Peyer's patch (tissue), 4 donors: ENCODE measurements around the gene AP3S1.

Experiments
- CTCF ChIP-seq, 6 experiments: fragments of 450-650 bp in 4 of 6; fragments of 200-600 bp in 2 of 6; sonication (generic) in 1 of 6; IDR thresholded peaks; one replicate each; pipeline ENCODE4 v1.5.1; 2017 to 2019; ENCODE audit warnings: antibody characterized with exemption in 6 of 6, mild to moderate bottlenecking in 3 of 6, moderate library complexity in 1 of 6
- POLR2A ChIP-seq, 2 donors: fragments of 450-650 bp; IDR thresholded peaks; one replicate each; pipeline ENCODE4 v1.5.1; 2017; ENCODE audit warnings: antibody characterized with exemption in 2 of 2, mild to moderate bottlenecking in 2 of 2, moderate library complexity in 2 of 2

- TF ChIP-seq CTCF (IDR thresholded peaks at IDR 0.05) (no peak), POLR2A (IDR thresholded peaks at IDR 0.05) (peak; percentile 82 to 85)
These were observed at the start of gene AP3S1, which contains the start of gene ATG12 for GRCh38 chr5:115841382-115842088.
